BLaER1 treated with 17β-estradiol and CSF1 and Interleukin-3, amounts not matched to agents 10 nM and 100 nM (cell line): ENCODE results near the gene MAP1LC3B.

Source experiments
- H3K27ac ChIP-seq, 11 experiments: shearing (Covaris generic); formaldehyde crosslinking; 2 replicates each; pipeline ENCODE4 v1.8.1; 2022
- H3K27me3 ChIP-seq, 11 experiments: shearing (Covaris generic); formaldehyde crosslinking; 2 replicates each; pipeline ENCODE4 v1.8.1; 2022
- H3K36me3 ChIP-seq, 11 experiments: shearing (Covaris generic); formaldehyde crosslinking; 2 replicates each; pipeline ENCODE4 v1.8.1; 2022
- H3K4me1 ChIP-seq, 10 experiments: shearing (Covaris generic); formaldehyde crosslinking; 2 replicates each; pipeline ENCODE4 v1.8.1; 2022
- H3K4me2 ChIP-seq, 11 experiments: shearing (Covaris generic); formaldehyde crosslinking; 2 replicates each; pipeline ENCODE4 v1.8.1; 2022
- H3K4me3 ChIP-seq, 10 experiments: shearing (Covaris generic); formaldehyde crosslinking; 2 replicates each; pipeline ENCODE4 v1.8.1; 2022
- H3K9ac ChIP-seq, 11 experiments: shearing (Covaris generic); formaldehyde crosslinking; 2 replicates each; pipeline ENCODE4 v1.8.1; 2022
- H3K9me3 ChIP-seq, 11 experiments: shearing (Covaris generic); formaldehyde crosslinking; replicated peaks in 1 of 11; 2 replicates each; pipeline ENCODE4 v1.8.1; 2022
- H4K20me1 ChIP-seq, 11 experiments: shearing (Covaris generic); formaldehyde crosslinking; 2 replicates each; pipeline ENCODE4 v1.8.1; 2022
- Cebpa-rat ChIP-seq, 11 experiments: shearing (Covaris generic); IDR thresholded peaks; 2 replicates each; pipeline ENCODE4 v1.8.1; 2022

MAP1LC3B gene

DNA sequence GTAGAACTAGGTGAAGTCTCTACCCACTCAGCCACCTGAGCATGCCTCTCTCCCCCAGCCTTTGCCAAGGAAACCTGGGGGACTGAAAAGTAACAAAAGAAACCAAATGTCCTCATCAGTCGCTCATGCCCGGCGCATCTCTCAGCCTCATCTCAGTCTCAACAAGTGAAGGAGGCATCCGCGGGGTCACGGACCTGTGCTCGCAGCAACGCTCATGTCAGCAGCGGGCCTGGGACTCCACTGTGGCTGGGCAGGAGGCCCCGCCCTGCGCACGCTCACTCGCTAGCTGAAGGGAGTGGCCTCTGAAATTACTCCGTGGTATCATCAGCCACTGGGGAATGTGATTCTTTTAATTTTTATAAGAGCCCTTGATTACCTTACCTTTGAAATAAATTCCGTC lies 31.3 kb downstream of the MAP1LC3B start:
- H3K4me3 ChIP-seq = no peak overlapping the region
- H3K36me3 ChIP-seq = peaks cover 3 to 87% (median 58%) of the 10 kb centered on the region in 11 experiments; a peak in 20 of 22 replicates
- peaks cover 5 to 66% (median 33%) of the 10 kb centered on the region in 11 experiments; a peak in 15 of 22 replicates for H4K20me1 ChIP-seq
- peaks cover 0 to 4% (median 0%) of the 10 kb centered on the region in 10 experiments; a peak in 3 of 20 replicates for H3K4me1 ChIP-seq
- no peak overlapping the region for H3K27ac ChIP-seq
- no peak for TF ChIP-seq Cebpa-rat (IDR thresholded peaks at IDR 0.05)
- no peaks in the 10 kb centered on the region for H3K9me3 ChIP-seq
- H3K4me2 ChIP-seq = no peak overlapping the region
- no peaks in the 10 kb centered on the region for H3K27me3 ChIP-seq
- H3K9ac ChIP-seq = 0 out of 22 replicates have a peak overlapping the region, but pooled peaks of 1 of the 11 experiments have one; percentile 2

DNA sequence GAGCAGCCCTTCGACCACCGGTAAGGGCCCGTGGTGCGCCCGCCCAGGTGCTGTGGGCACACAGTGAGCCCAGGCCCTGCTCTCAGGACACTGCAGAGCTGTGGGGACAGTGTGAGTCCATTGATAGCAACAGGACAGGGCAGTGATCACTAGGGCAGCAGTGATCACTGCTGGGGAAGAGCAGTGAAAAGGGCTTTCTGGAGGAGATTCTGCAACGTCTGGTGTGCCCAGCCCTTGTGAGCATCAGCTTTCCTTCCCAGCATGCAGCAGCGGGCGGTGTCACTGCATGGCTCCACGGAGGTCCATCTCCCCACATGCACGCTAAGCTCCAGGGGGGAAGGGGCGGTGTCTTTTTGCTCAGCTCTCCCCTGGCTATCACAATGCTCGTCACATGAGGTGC lies 32.1 kb downstream of the MAP1LC3B start:
- no peak overlapping the region for H3K4me3 ChIP-seq
- no peaks in the 10 kb centered on the region for H3K27me3 ChIP-seq
- H3K9me3 ChIP-seq = no peaks in the 10 kb centered on the region
- no peak overlapping the region for H3K4me2 ChIP-seq
- no peak for TF ChIP-seq Cebpa-rat (IDR thresholded peaks at IDR 0.05)
- H3K9ac ChIP-seq = no peak overlapping the region
- peaks cover 0 to 12% (median 4%) of the 10 kb centered on the region in 10 experiments; a peak in 6 of 20 replicates for H3K4me1 ChIP-seq
- no peak overlapping the region for H3K27ac ChIP-seq
- H3K36me3 ChIP-seq = peaks cover 3 to 87% (median 59%) of the 10 kb centered on the region in 11 experiments; a peak in 20 of 22 replicates
- peaks cover 5 to 66% (median 34%) of the 10 kb centered on the region in 11 experiments; a peak in 15 of 22 replicates for H4K20me1 ChIP-seq

DNA sequence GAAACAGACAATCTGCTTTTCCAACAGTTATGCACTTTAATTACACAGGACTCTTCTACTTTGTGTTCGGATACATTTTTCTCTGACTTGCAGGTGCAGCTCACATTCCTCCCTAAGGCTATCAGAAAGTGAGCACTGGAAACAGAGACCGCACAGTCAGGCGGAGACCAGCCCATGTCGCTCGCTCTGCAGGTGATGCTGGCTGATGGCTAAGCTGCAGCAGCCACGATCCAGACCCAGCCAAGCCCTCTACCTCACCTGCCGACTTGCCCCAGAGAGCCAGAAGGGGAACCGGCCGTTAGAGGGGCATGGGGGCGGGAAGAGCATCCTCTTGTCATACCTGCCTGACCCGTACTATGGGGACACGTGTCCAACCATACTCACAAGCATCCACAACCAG lies 33.8 kb downstream of the MAP1LC3B start:
- Histone ChIP-seq H3K36me3 (peaks cover 0 to 84% (median 50%) of the 10 kb centered on the region in 11 experiments; a peak in 20 of 22 replicates), H3K4me3 (no peak overlapping the region), H3K4me2 (no peak overlapping the region), H3K27me3 (no peaks in the 10 kb centered on the region), H3K9me3 (no peaks in the 10 kb centered on the region), H4K20me1 (peaks cover 4 to 51% (median 34%) of the 10 kb centered on the region in 11 experiments; a peak in 15 of 22 replicates), H3K4me1 (peaks cover 0 to 14% (median 4%) of the 10 kb centered on the region in 10 experiments; a peak in 6 of 20 replicates), H3K9ac (no peak overlapping the region), H3K27ac (no peak overlapping the region)
- TF ChIP-seq Cebpa-rat (IDR thresholded peaks at IDR 0.05) = no peak

DNA sequence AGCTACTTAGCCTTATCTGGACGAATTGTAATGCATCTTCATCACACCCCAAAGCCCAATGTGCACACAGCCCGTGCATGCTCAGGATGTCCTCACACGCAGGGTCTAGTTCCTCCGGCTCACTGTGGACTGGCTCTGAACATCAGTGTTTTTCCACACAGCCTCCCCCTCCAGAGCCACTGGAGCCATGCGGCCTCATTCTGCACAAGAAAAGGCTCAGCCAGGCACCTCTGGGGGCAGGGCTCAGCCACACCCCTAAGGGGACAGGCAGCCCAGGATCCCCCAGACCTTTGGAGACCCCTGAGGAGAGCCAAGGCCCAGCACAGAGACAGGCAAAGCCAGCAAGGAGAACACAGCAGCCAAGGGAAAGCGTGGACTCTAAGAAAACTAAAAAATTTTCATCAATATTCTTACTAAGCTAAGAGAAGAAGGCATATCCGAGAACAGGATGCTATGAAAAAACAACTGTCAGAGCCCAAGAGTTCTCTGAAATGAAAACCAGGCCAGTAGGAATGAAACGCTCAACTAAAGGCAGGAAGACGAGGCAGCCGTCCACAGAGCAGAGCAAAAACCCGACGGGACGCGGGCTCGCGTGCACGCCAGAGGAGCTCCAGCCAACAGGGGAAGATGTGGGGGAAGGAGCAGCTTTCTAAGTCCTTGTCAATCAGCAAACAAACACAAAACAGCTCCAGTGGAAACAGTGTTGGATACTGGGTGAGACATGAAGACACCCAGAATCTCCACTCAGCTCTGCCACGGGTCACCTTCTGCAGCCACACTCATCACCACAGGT lies 34.5 kb downstream of the MAP1LC3B start:
- Histone ChIP-seq H3K4me1 (peaks cover 0 to 14% (median 4%) of the 10 kb centered on the region in 10 experiments; a peak in 6 of 20 replicates), H3K4me2 (no peak overlapping the region), H3K36me3 (peaks cover 0 to 84% (median 46%) of the 10 kb centered on the region in 11 experiments; a peak in 20 of 22 replicates), H3K4me3 (no peak overlapping the region), H3K9ac (no peak overlapping the region), H3K9me3 (no peaks in the 10 kb centered on the region), H4K20me1 (peaks cover 4 to 47% (median 34%) of the 10 kb centered on the region in 11 experiments; a peak in 15 of 22 replicates), H3K27me3 (no peaks in the 10 kb centered on the region), H3K27ac (no peak overlapping the region)
- TF ChIP-seq Cebpa-rat (IDR thresholded peaks at IDR 0.05) = no peak

DNA sequence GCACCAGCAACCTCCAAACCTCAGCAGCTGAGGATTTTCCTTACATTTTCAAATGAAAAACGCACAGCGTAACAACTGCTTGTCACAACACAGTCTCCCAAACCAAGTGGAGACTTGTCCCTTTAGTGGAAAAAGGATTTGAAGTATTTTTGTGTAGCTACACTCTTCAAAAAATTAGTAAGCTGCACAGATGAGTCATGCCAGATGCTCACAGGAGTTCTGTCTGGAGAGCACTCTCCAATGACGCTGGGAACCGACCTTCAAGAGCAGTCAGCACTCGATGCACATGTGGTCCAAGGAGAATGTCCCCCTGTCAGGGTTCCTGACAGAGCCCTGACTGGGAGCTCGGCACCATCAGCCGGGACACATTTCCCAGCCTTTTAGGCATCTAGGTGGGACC lies 39.8 kb downstream of the MAP1LC3B start:
- Histone ChIP-seq H3K9me3 (no peaks in the 10 kb centered on the region), H4K20me1 (peaks cover 18 to 64% (median 47%) of the 10 kb centered on the region in 11 experiments; a peak in 19 of 22 replicates), H3K4me3 (no peak overlapping the region), H3K27ac (no peak overlapping the region), H3K9ac (no peak overlapping the region), H3K27me3 (0 out of 22 replicates have a peak, but pooled peaks cover 0 to 14% (median 0%) of the 10 kb centered on the region in 11 experiments), H3K4me1 (peaks cover 25 to 45% (median 33%) of the 10 kb centered on the region in 10 experiments), H3K4me2 (no peak overlapping the region), H3K36me3 (peaks cover 3 to 51% (median 26%) of the 10 kb centered on the region in 11 experiments; a peak in 17 of 22 replicates)
- TF ChIP-seq Cebpa-rat (IDR thresholded peaks at IDR 0.05) = no peak

DNA sequence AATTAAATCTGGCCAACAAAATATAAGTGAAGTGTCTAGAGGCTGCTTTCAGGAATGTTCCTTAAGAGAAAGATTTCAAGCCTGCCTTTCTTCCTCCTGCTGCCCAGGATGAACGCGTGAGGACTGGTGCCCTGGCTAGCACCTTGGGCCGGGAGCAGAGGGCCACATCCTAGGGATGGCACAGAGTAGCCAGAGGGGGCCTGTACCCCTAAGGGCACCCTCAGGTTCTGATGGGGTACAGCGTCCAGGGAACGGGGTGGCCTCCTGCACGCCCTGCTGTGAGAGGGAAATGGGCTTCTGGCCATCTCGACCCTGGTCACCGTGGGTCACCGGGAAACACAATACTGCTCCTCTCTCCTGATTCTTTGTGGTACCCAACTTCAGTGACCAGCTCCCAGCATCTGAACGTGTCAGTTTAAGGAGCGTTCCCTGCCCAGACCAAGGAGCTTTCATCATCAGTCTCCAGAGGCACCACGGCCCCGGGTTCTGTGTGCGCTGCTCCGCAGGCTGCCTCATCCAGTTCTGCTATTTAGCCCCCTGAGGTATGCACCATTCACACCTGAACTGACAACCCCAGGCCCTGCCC lies 40.3 kb downstream of the MAP1LC3B start:
- Histone ChIP-seq H3K9me3 (no peaks in the 10 kb centered on the region), H3K36me3 (peaks cover 3 to 46% (median 26%) of the 10 kb centered on the region in 11 experiments; a peak in 17 of 22 replicates), H3K27ac (no peak overlapping the region), H3K27me3 (0 out of 22 replicates have a peak, but pooled peaks cover 0 to 14% (median 0%) of the 10 kb centered on the region in 11 experiments), H3K4me1 (peaks cover 30 to 50% (median 38%) of the 10 kb centered on the region in 10 experiments), H3K9ac (no peak overlapping the region), H3K4me2 (no peak overlapping the region), H4K20me1 (peaks cover 18 to 64% (median 46%) of the 10 kb centered on the region in 11 experiments; a peak in 19 of 22 replicates), H3K4me3 (no peak overlapping the region)
- TF ChIP-seq Cebpa-rat (IDR thresholded peaks at IDR 0.05) = no peak

DNA sequence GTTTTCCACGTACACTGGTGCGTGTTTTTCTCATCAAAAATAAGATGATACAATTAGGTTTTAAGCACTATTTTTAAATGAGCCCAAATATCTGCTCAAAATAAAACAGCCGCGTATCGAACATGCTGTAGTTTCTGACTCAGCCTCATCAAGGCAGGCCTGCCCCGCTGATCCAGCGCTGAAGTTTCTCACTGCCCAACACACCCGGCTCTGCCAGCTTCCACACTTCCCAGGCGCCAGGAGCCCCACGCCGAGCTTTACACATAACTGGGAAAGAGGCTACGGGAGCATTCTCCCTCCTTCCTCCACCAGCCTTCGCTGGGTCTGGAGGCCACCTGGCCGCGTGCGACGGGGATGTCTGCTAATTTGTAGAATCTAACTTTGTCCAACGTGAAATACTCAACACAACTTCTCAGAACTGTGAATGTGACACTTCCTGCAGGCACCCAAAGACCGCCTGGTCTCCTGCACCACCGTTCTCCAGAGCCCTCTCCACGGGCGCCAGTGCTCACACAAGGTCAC lies 42.1 kb downstream of the MAP1LC3B start:
- peaks cover 24 to 75% (median 54%) of the 10 kb centered on the region in 11 experiments; a peak in 20 of 22 replicates for H4K20me1 ChIP-seq
- H3K27me3 ChIP-seq = 0 out of 22 replicates have a peak, but pooled peaks cover 0 to 14% (median 0%) of the 10 kb centered on the region in 11 experiments
- no peak overlapping the region for H3K4me3 ChIP-seq
- H3K9ac ChIP-seq = no peak overlapping the region
- H3K4me2 ChIP-seq = peak overlapping the region in 7 of 11 experiments; percentile 44 to 98 (median 93); a peak in 9 of 22 replicates
- H3K36me3 ChIP-seq = peaks cover 3 to 38% (median 22%) of the 10 kb centered on the region in 11 experiments; a peak in 17 of 22 replicates
- H3K9me3 ChIP-seq = no peaks in the 10 kb centered on the region
- TF ChIP-seq Cebpa-rat (IDR thresholded peaks at IDR 0.05) = no peak
- no peak overlapping the region for H3K27ac ChIP-seq
- H3K4me1 ChIP-seq = peaks cover 30 to 55% (median 45%) of the 10 kb centered on the region in 10 experiments

DNA sequence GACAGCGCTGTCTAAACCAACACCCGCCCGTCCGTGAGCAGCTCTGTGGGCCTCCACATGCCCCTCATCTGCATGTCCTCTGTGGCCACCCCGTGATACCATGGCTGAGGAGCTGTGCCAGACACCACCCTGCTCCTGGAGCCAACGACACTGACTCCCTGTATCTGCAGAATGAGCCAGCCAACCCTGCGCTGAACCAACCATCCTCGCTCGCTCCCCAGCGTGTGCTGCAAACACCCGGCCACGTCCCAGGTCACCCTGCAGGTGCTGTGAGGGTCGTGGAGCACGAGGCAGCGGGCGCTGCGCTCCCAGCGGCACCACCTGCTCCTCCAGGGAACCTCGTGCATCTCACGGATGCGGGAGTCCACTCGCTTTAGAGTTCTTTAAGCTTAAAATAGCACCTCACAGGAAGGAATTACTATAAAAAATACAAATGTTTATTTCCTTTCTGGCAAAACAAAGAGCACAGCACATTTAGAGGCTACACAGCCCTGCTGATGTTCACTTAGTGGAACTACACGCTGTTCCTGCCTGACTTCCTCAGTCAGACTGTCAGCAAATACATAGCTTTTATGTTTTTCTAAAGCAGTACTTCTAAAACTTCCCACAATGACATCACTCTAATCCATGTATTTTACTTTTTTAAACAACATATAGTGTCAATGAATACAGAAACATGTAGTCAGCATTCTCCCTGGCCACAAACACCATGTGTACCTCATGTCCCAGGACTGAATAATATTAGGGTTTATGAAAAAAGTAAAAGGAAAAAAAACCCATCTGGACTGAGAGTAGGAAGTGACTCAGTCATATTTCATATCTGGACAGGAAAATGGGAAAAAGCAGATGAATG lies 43.5 kb downstream of the MAP1LC3B start:
- Histone ChIP-seq H3K27ac (peak overlapping the region in 9 of 11 experiments; percentile 35 to 70 (median 48); a peak in 18 of 22 replicates), H3K4me3 (peak overlapping the region; percentile 29 to 55 (median 39); a peak in 15 of 20 replicates), H3K4me1 (peaks cover 30 to 55% (median 48%) of the 10 kb centered on the region in 10 experiments), H3K27me3 (0 out of 22 replicates have a peak, but pooled peaks cover 0 to 14% (median 0%) of the 10 kb centered on the region in 11 experiments), H4K20me1 (peaks cover 24 to 85% (median 55%) of the 10 kb centered on the region in 11 experiments; a peak in 20 of 22 replicates), H3K9me3 (no peaks in the 10 kb centered on the region), H3K4me2 (peak overlapping the region; percentile 89 to 98 (median 95)), H3K9ac (peak overlapping the region; percentile 12 to 67 (median 41); a peak in 16 of 22 replicates), H3K36me3 (peaks cover 3 to 24% (median 13%) of the 10 kb centered on the region in 11 experiments; a peak in 14 of 22 replicates)
- no peak for TF ChIP-seq Cebpa-rat (IDR thresholded peaks at IDR 0.05)
